GM19468 (cell line): Measurements from ENCODE around the gene C19orf47.
"Not testable (repeated sequence)": the region's sequence is repeated elsewhere in the genome, so short reads cannot be mapped to it uniquely, and the experiment has no call there.

Experiments
- ATAC-seq: cut with Tn5 transposase; IDR thresholded peaks from one replicate; pipeline ENCODE4 v1.9.1; 2021; ENCODE audit warnings: mild to moderate bottlenecking, moderate library complexity, moderate number of reproducible peaks; ENCODE audit not compliant: unreplicated experiment; ENCODE audit errors: extremely low read depth

The C19orf47 gene

GRCh38 chr19:40356681-40357595, 8.7 kb upstream of the C19orf47 start:
- ATAC-seq, result no peak

- ATAC-seq, result no peak
These were observed 7.9 kb upstream of the C19orf47 start for GRCh38 chr19:40355975-40356680.

DNA sequence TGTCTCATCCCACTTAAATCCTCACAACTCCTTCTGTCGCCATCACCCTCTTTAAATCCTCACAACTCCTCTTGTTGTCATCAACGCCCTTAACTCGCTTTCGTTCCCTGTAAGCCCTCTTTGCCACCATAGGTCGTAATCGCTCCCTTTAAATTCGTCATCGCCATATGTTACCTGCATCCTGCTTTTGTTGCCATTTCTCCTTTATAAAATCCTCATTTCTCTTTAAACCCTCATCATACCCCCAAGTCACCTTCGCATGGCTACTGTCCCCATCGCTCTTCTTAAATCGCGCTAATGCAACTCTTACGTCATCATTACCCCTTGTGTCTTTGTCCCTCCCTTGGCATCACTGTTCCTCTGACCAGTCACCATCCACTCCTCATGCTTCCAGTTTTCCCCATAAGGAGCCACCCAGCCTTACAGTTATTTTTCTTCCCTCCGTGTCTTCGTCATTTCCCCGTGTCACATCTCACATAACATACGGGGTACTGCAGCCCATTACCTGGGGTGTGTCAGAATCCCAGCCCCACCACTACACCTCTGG, 837 bp upstream of the C19orf47 start:
- ATAC-seq, result no peak

GRCh38 chr19:40344422-40344821, 3.8 kb downstream of the C19orf47 start:
- no peak for ATAC-seq

DNA sequence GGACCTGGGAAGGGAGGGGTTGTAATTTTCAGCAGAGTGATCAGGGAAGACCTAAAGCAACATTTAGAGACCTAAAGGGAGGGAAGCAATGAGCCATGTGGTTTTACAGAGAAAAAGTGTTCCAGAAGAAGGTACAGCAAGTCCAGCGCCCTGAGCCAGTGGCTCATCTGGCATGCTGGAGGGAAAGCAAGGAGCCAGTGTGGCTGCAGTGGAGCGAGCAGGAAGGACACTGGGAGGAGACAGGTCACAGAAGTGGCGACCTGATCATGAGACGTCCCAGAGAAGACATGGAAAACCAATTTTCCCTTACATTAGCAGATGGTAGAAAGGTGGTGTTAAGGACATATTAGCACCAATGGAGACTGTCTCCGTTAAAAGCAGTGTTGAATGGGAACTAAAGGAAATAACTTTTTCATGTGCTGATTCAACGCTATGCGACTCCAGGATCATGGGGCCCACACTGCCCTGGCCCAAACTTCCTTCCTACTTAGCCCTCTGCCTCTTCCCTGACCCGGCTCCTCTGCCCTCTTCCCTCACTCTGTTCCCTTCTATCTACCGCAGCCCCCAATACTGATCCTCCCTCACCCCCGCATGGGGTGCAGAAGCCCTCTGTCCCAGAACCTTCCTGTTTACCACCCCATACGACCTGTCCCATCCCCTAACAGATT, 5.4 kb downstream of the C19orf47 start:
- ATAC-seq, result no peak

GRCh38 chr19:40341601-40342482, 6.4 kb downstream of the C19orf47 start:
- no peak for ATAC-seq

- ATAC-seq, result no peak
These were observed 9.0 kb downstream of the C19orf47 start for GRCh38 chr19:40339018-40339728.

- no peak for ATAC-seq
These were observed 10.6 kb downstream of the C19orf47 start for GRCh38 chr19:40337594-40337993.

- no peak for ATAC-seq
These were observed 11.1 kb downstream of the C19orf47 start for GRCh38 chr19:40337107-40337506.

DNA sequence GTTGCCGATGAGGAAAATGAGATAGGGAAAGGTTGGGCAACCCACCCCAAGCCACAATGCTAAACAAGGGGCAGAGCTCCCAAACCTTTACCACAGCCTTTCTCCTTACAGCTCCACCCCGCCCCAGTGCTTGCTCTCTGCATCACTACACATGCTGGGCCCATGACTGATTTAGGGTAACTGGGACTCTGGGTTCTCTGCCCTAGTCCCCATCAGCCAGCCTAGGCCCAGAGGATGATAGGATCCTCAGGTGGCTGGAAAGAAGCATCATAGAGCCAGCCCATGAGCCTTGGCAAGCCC, 11.6 kb downstream of the C19orf47 start:
- ATAC-seq, result no peak

DNA sequence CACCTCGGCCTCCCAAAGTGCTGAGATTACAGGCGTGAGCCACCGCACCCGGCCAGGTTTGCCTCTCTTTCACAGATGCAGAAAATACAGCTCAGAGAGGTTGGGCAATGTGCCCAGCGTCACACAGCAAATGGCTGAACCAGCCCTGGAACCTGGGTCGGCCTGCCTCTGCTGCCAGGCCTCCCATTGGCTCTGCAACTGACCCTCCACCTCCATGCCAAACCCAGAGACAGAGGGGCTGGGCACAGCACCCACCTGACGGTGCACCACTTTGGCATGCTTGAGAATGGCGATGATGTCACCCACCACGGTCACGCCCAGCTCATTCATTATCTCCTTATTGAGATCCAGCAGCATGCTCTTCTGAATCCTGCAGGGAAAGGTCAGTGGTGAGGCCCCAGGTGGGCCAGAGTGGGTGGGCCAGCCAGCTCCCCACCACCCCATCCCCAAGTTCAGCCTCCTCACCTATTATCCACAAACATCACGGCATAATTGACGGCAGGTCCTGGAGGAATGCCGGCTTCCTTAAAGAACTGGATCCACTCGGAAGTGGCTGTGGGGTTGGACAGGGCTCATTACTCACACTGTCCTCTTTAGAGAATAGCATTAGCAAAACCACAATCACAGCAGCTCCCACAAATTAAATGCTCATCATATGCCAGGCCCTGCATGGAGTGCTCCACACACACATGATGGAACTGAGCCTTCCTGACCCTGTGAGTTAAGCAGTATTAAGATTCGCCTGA, 12.2 kb downstream of the C19orf47 start:
- no peak for ATAC-seq

DNA sequence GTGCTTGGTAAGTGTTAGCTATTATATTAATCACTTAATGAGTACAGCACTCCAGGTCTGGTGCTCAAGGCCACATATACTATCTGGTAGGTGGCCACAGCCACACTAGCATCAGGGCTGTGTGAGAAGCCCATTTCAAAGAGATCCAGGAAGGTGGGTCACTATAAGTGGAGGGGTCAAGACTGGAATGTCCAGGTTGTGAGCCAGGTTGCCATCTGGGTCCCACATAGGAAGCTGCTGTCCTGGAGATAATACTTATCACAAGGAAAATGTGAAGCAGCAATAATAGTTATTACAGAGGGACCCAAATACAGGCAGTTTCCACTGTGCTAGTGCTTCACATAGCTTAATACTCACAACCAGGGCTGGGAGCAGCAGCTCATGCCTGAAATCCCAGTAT, 13.1 kb downstream of the C19orf47 start:
- no peak for ATAC-seq

- not testable (repeated sequence) for ATAC-seq
These were observed 15.1 kb downstream of the C19orf47 start for GRCh38 chr19:40333083-40333482.

DNA sequence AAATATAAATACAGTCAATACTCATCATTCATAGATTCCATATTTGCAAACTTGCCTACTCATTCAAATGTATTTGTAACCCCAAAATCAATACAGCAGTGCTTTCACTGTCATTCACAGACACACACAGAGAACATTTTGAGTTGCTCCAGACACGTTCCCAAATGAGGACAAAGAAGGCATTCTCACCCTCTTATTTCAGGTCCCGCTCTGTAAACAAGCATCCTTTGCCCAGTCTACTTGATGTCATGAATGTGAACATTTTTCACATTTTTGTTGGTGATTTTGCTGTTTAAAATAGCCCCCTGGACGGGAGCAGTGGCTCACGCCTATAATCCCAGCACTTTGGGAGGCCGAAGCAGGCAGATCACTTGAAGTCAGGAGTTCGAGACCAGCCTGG, 15.5 kb downstream of the C19orf47 start:
- no peak for ATAC-seq

- no peak for ATAC-seq
These were observed 17.1 kb downstream of the C19orf47 start for GRCh38 chr19:40331052-40331451.

DNA sequence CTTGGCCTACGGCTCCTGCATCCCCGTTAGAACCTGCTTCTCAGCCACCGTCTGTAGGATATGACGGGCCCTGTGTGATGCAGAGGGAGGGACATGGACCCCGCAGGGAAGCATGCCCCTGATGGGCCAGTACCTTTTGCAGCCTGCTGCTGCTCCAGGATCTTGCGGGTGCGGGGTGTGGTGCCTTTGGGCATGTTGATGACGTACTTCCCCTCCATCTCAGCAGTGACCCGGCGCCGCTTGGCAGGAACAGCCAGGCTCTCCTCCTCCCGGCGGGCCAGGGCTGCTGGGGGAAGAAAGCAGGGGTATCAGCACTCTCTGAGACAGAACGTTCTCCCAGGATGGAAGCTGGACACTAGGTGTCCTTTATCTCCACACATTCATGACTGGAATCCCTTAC, 22.0 kb downstream of the C19orf47 start:
- no peak for ATAC-seq

DNA sequence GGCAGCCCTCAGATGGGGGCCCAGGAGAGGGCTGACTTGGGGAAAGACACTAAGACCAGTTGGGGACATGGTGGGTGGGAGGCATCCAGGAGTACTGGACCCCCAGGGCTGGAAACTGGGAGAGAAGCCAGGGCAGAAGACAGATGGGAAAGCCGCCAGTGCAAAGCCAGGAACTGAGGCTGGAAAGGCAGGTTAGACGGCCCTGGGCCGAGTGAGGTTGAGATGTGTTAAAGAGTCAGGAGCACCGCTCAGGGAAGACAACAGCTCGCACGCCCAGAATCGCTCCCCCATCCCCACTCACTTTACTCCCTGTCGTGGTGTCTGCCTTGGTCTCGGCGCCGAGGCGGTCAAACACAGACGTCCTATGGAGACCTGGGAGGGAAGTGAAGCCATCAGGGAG, 24.5 kb downstream of the C19orf47 start:
- no peak for ATAC-seq

DNA sequence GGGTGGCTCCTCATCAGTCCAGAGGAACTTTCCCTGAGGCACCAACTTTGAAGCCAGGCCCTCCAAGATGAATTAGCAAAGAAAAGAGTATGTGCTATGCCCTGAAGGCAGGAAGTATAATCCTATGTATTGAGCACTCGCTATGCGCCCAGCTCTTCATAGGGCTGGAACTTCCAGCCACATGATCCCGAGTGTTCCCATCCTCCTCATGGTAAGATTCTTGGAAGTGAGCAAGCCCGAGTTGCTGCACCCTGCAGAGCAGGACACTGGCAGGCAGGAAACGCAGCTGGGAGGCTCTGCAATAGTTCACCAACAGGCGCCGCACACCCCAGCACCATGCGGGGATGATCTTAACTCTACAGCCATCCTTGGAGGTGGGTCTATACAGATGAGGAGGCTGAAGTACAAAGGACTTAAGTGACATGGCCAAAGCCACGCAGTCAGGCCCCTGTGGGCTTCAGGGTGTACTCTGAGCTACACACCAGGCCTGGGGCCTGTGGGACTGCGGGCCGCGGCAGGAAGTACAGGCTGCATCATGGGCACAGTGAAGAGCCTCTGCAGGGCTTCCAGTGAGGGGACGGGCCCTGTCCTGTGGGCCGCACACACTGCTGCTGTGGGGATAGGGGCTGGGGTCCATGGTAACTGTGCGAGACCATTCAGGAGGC, 25.1 kb downstream of the C19orf47 start:
- no peak for ATAC-seq
